Germinal center (tissue), 1 donor: ENCODE data around the gene INHBE.
"Not testable (repeated sequence)": the region's sequence is repeated elsewhere in the genome, so short reads cannot be mapped to it uniquely, and the experiment has no call there.

ENCODE experiments used
- DNase-seq: peaks from one replicate; pipeline ENCODE4 v3.0.0; 2012; ENCODE audit warnings: mixed read lengths, low spot score

INHBE gene, protein sequence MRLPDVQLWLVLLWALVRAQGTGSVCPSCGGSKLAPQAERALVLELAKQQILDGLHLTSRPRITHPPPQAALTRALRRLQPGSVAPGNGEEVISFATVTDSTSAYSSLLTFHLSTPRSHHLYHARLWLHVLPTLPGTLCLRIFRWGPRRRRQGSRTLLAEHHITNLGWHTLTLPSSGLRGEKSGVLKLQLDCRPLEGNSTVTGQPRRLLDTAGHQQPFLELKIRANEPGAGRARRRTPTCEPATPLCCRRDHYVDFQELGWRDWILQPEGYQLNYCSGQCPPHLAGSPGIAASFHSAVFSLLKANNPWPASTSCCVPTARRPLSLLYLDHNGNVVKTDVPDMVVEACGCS

DNA sequence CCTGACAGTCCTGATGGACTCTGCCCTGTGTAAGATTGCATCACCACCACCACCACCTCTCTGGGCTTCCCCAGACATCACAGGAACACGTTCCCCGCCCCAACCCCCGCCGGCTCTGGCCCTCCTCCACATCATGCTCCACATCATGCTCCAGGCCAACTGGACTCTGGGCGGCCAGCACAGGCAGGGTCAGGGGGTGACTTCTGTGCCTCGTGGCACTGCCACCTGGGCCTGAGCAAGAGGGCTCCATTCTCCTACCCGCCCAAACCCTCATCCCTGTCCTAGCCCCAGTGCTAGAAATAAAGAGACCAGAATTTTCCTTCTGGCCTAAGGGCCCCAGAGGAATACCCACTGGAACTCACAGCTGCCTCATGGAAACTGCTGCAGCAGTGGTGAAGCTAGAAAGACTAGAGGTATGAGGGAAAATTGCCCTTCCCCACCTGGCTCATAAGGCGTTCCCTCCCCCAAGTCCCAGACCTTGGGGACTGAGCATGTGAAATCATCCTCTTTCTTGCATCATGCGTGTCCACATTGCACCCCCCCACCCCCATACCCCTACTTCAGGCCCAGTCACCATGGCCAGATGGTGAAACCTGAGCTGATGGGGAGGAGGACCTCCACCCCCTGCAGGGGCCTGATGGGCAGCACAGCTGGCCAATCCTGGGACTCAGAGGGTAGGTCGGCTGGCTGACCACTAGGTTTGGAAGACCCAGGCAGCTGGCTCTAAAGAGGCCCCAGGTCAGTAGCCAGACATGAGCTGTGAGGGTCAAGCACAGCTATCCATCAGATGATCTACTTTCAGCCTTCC, at the start of gene INHBE:
Gene INHBE, plus strand, starts transcription at position 742 of the 808 bp plus-strand sequence. CDS start 230 bp downstream, outside the sequence.
- DNase-seq = no peak

DNA sequence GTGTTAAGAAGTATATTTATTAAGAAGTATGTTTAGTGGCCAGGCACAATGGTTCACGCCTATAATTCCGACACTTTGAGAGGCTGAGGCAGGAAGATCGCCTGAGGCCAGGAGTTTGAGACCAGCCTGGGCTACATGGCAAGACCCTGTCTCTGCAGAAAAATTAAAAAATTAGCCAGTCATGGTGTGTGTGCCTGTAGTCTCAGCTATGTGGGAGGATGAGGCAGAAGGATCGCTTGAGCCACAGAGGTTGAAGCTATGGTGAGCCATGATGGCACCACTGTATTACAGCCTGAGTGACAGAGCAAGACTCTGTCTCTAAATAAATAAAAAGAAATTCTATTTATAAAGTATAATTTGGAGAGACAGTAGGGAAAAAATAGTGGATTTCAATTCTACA, 44.6 kb upstream of the INHBE start:
- DNase-seq = no peak

DNA sequence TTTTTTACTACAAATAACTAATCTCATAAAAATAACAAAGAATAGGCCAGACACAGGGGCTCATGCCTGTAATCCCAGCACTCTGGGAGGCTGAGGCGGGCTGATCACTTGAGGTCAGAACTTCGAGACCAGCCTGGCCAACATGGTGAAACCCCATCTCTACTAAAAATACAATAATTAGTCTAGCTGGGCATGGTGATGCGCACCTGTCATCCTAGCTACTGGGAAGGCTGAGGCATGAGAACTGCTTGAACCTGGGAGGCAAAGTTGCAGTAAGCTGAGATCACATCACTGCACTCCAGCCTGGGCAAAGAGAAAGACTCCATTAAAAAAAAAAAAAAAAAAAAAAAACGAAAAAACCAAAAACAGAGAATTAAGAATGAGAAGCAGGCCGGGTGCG, 40.9 kb upstream of the INHBE start:
- DNase-seq = not testable (repeated sequence)

DNA sequence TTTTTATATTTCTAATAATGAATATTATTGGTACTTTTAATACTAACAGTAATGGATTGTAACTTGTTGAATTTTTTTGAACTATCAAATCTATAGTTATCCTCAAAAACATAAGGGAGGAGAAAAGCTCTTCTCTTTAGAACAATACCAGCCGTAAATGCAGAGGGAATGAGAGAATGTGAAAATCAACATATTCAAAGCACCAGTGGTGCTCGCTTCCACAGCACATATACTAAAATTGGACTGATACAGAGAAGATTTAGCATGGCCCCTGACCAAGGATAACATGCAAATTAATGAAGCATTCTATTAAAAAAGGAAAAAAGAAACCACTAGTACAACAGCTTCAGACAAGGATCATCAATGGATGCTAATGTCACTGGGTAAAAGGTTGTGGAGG, 40.0 kb upstream of the INHBE start:
- no peak for DNase-seq

DNA sequence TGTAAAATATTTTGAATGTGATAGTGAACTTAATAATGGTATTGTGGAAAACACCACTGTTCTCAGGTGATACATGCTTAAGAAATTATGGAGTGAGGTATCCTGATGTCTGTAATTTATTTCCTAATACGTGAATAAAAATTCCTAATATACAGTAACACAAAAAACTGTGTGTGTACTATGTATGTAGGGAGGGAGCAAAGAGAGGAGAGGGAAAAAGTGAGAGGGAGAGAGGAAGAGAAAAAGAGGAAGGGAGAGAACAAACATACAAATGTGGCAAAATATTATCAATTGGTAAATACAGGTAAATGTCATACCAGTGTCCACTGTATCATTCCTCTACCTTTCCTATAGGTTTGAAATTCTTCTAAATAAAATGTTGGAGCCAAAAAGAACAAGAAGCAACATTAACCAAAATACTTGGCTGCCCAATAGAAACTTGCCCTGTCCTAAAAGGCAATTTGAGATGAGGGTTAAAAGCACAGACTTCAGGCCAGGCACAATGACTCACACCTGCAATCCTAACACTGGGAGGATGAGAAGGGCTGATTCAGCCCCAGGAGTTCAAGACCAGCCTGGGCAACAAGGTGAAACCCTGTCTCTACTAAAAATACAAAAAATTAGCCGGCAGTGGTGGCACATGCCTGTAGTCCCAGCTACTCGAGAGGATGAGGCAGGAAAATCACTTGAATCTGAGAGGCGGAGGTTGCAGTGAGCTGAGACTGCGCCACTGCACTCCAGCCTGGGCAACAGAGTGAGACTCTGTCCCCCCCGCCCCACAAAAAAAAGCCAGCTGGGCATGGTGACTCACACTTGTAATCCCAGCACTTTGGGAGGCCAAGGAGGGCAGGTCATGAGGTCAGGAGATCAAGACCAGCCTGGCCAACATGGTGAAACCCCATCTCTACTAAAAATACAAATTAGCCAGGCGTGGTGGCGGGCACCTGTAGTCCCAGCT, 38.8 kb upstream of the INHBE start:
- DNase-seq = no peak

DNA sequence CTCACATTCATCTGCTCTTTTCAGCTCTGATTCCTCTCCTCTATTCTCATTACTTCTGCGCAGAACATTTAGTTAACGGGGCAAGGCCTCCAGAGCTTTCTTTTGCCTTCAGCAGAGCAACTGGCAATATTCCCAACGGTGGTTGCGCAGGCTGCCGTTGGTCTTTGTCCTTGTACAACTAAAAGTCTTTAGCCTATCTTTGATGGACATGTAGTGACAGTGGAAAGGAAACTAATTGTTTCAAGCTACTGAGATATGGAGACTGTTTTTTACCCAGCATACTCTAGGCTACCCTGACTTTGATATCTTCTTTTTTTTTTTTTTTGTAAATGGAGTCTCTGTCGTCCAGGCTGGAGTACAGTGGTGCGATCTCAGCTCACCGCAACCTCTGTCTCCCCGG, 36.9 kb upstream of the INHBE start:
- DNase-seq = no peak

DNA sequence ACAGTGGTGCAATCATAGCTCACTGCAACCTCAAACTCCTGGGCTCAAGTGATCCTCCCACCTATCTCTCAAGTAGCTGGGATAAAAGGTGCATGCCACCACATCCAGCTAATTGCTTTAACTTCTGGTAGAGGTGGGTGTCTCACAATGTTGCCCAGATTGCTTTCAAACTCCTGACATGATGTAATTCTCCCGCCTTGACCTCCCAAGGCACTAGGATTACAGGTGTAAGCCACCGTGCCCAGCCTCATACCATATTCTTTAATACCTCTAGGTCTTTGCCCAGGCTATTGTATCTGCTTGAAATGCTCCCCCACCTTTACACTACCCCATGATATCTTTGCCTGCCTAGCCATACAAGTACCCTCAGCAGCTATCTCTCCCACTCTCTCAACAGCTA, 35.6 kb upstream of the INHBE start:
- DNase-seq = no peak

DNA sequence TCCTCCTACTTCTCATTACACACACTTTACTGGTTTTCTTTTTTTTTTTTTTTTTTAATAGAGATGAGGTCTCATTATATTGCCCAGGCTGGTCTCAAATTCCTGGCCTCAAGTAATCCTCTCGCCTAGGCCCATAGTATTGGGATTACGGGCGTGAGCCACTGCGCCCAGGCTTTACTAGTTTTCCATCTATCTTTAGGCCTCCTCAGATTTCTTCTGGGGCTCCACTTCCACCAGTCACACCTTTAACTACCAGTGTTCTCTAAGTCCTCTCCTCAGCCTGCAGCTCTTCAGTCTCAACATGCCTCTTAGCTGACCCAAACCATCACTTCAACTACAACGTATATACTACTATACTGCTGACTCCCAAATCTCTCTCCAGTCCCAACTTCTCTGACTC, 34.6 kb upstream of the INHBE start:
- DNase-seq = no peak

DNA sequence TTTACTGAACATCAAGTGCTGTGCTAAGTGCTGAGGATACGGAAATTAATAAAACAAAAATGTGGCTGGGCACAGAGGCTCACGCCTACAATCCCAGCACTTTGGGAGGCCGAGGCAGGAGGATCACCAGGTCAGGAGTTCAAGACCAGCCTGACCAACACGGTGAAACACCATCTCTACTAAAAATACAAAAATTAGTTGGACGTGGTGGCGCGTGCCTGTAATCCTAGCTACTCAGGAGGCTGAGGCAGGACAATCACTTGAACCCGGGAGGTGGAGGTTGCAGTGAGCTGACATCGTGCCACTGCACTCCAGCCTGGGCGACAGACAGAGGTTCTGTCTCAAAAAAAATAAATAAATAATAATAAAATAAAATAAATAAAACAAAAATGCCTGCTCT, 28.2 kb upstream of the INHBE start:
- DNase-seq = not testable (repeated sequence)

DNA sequence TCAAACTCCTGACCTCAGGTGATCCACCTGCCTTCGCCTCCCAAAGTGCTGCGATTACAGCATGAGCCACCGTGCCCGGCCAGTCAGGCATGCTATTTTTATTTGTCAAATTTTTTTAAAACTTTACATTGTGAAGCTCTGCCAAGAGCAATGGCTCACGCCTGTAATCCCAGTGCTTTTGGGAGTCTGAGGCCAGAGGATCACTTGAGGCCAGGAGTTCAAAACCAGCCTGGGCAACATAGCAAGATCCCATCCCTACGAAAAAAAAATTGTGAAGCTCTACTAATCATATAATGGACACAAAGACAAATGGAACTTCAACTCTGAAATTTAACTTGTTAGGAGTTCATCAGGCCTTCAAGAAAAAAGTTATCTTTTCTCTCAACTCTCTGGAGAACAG, 26.1 kb upstream of the INHBE start:
- DNase-seq = no peak

DNA sequence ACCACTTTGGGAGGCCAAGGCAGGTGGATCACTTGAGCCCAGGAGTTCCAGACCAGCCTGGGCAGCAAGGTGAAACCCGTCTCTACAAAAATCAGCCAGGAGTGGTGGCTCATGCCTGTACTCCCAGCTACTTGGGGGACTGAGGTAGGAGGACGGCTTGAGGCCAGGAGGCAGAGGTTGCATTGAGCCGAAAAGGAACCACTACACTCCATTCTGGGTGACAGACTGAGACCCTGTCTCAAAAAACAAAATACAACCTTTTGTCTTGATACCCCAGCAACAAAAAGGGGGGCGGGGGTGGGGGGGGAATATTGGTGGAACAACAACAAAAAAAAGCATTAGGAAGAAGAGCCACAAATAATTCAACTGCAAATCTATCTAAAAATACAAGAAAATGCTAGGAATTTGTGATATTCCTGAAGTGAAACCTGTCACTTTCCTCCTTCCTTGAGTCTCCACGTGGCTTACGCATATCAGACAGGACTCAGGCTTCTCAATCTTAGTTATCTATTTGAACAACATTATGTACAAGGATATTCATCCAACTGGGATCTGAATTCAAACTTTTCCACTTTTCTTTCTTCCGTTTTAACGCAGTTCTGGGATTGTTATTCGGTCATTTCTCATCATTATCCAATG, 25.5 kb upstream of the INHBE start:
- no peak for DNase-seq

DNA sequence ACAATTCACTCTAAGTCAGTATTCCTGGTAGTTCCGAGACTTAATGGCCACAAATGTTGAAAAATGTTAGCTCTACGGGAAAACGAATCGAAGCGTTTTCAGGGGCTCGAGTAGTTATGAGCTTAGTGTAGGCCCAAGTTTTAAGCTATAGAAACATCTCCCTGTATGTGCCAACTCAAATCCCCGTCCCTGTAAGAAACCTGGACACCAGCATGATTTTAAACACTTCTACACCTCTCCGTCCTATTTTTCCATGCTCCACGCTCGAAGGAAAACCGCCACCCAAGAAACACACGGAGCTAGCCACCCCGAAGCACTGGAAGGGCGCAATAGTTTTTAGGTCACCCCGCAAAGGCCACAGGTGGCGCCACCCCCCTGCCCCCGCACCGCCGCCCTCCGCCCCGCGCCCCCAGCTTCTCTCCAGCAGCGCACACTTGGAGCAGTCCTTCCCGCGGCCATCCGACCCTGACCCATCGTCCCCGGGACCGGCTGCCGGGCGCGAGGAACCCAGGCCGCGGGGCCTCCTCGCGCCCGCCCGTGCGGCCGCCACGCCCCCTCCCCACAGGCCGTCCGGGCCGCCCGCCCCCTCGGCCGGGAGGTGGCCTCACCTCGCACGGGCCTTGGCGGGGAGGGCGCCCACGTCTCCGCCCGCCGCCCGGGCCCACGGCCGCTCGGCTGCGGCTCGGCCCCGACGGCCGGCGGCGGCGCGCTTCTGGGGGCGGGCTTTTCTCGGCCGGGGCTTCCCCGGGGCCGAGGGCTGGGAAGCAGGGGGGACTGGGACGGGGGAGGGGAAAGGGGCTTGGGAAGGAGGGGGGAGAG, 24.8 kb upstream of the INHBE start:
- no peak for DNase-seq

DNA sequence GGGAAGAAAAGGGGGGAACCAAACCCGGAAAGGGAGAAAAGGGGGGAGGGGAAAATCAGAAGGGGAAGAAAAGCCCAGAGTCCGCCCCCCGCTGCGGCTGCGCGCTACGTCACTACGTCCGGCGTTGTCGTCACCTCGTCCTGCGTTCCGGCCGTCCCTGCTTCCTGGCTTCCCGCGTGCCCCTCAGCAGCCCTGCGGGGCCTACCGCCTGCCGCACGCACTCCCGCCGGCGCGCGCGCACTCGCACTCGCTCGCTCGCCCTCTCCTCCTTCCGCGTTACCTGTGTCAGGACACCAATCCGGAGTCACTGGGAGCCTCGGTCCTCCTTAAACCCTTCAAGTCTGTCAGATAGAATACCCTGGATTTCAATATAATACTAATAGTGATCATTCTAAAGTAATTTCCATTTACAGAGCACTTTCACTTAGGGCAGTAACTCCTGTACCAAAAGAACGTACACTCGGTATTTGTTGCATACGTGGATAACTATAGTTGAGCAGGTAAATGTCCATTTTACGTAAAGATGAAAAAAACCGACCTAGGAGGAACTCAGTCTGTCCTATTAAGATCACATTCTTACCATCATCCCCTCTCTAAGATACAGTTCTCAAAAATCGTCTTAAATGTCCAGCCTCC, 24.1 kb upstream of the INHBE start, which contains the start of gene R3HDM2:
Gene R3HDM2, minus strand, starts transcription at position 113 of the 636 bp plus-strand sequence. CDS start 120,615 bp downstream, outside the sequence.
- peak; percentile 98 for DNase-seq

DNA sequence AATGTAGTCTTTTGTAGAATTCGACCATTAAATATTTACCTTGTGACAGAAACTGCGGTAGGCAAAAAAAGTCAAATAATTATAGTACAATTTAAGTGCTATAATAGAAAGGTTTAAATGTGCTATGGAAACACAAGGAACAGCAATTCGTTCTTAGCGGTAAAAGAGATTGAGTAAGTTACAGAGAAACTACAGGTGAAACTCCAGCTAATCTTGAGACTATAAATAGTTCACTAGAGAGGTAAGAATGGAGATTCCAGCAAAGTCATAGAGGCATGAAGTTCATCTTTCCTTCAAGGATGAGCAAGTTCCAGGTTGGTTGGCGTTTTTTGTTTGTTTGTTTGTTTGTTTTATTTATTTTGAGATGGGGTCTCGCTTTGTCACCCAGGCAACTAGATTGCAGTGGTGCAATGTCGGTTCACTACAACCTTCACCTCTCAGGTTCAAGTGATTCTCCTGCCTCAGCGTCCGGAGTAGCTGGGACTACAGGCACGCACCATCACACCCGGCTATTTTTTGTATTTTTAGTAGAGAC, 23.4 kb upstream of the INHBE start:
- DNase-seq = no peak

DNA sequence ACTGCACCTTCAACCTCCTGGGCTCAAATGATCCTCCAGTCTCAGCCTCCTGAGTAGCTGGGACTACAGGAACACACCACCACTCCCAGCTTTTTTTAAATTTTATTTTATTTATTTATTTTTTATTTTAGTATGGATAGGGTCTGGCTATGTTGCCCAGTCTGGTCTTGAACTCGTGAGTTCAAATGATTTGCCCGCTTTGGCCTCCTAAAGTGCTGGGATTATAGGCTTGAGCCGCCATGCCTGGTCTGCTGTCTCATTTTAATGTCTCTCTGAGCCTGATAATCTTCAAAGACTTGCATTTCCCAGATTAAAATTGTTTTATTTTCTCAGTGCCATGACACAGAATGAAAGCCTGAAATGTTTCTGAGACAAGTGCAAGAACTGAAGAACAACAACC, 21.7 kb upstream of the INHBE start:
- DNase-seq = no peak

DNA sequence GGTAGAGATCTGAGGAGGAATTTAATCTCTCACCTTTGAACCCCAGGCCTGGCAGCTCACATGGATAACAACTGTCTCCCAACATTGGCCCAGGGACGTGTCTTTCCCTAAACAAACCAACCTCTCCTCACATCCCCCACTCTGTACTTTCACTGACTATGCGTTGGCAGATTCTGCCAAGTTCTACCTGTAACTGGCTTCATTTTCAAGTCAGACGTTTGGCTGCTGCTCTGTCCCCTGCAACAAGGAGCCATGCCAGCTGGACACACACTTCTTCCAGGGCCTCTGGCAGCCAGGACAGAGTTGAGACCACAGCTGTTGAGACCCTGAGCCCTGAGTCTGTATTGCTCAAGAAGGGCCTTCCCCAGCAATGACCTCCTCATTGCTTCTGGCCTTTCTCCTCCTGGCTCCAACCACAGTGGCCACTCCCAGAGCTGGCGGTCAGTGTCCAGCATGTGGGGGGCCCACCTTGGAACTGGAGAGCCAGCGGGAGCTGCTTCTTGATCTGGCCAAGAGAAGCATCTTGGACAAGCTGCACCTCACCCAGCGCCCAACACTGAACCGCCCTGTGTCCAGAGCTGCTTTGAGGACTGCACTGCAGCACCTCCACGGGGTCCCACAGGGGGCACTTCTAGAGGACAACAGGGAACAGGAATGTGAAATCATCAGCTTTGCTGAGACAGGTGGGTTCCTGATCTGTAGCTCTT, 20.4 kb upstream of the INHBE start, which contains the start of gene INHBC:
Gene INHBC, plus strand, starts transcription at position 268 of the 707 bp plus-strand sequence. Its CDS starts 103 bp downstream, at position 371.
- DNase-seq = no peak

DNA sequence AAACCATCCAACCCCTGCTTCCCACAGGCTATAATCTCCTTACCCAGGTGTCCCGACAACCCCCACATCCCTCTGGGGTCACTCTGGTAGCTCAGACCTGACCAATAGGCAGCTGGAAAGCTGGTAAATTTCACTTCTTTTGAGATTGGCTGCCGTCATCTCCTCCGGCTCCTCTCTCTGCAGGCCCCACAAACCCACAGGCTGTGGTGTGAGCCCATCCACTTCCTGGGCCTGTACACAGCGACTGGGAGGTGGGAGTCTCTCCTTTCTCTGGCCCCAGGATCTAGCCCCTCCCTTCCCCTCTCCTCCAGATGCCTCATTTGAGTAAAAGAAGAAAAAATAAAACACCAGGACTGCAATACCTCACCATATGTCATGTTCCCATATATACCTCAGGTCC, 19.8 kb upstream of the INHBE start:
- no peak for DNase-seq

DNA sequence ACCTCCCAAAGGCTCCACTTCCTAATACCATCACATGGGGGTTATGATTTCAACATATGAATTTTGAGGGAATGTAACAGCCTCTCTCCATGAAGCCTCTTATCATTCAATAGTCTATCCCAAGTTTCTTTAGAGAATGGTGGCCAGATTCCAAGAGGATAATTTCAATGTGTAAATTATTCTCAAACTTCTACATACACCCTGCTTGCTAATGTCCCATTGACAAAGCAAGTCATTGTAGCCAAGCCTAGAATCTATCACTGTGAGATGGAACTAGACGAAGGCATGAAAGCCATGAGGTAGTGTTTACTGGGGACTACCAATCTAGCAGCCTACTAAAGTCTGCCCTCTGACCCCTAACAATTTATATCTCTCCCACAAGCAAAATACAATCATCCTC, 16.7 kb upstream of the INHBE start:
- DNase-seq = no peak

DNA sequence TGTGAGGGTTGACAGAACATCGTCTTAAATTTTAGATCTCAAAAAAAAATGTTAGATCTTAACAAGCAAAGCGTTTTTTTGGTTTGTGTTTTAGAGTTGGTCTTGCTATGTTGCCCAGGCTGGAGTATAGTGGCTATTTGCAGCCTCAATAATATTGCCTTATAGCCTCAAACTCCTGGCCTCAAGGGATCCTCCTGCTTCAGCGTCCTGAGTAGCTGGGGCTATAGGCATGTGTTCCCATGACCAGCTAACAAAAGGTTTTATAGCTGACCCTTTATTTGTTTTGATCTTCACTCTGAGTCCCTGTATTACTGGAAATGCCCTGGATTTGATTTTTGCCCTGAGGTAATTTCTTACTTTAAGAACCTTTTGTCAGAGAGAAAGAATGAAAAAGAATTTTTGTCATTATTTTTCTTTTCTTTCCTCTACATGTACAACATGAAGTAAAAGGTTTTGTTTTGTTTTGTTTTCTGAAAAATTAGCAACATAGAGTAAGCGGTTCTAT, 15.3 kb upstream of the INHBE start:
- DNase-seq = no peak
